HFFc6 (cell line): ENCODE measurements around the gene SPATA32. TPM values are rescaled to one million over a fixed set of nuclear protein-coding genes. Genes with fewer than 3 reads are reported as not detected.
"Not testable (repeated sequence)": the region's sequence is repeated elsewhere in the genome, so short reads cannot be mapped to it uniquely, and the experiment has no call there.

Source experiments
- DNase-seq: peaks from one replicate; pipeline ENCODE4 v3.0.0-alpha.2; 2018
- H3K27ac Mint-ChIP-seq: 2 replicates; pipeline ENCODE4 v1.8.0; 2020; ENCODE audit warnings: mild to moderate bottlenecking, mixed read lengths
- H3K27me3 Mint-ChIP-seq: 2 replicates; pipeline ENCODE4 v1.8.0; 2021; ENCODE audit warnings: mild to moderate bottlenecking, moderate library complexity, mixed read lengths; ENCODE audit not compliant: insufficient read depth
- H3K36me3 Mint-ChIP-seq: 2 replicates; pipeline ENCODE4 v1.8.0; 2021; ENCODE audit warnings: low read depth, mixed read lengths
- H3K4me1 Mint-ChIP-seq: 2 replicates; pipeline ENCODE4 v1.8.0; 2020; ENCODE audit warnings: low read depth, mixed read lengths
- H3K4me3 Mint-ChIP-seq: 2 replicates; pipeline ENCODE4 v1.8.0; 2020; ENCODE audit warnings: mild to moderate bottlenecking, moderate library complexity, mixed read lengths
- H3K9me3 Mint-ChIP-seq: 2 replicates; pipeline ENCODE4 v1.8.0; 2020; ENCODE audit warnings: mild to moderate bottlenecking, mixed read lengths
- CTCF ChIP-seq: fragments of 200-600 bp; sonication (generic); IDR thresholded peaks from 2 replicates; pipeline ENCODE4 v1.5.0; 2021; ENCODE audit warnings: antibody characterized with exemption, mild to moderate bottlenecking
- total RNA-seq, 6 experiments: library from RNA; stranded (reverse); fragmentation: NEBNext Ultra II Directional; extraction: Animal tissue kit (Norgen Biotek cat#: 25700); gene quantifications; 2 replicates in 1 of 6; 3 replicates in 5 of 6; pipeline ENCODE4 v1.2.3, GENCODE V29; 2021

The SPATA32 gene
- total RNA-seq, 6 experiments from 2014 or later = 0.11 TPM; not detected in 5

GRCh38 chr17:45256114-45256966, 5.6 kb downstream of the SPATA32 start:
- Mint-ChIP-seq H3K4me3 (no peak overlapping the region), H3K36me3 (0 out of 2 replicates have a peak, but pooled peaks cover 4% of the 10 kb centered on the region), H3K4me1 (no peaks in the 10 kb centered on the region), H3K27ac (no peak overlapping the region), H3K27me3 (peaks cover 17% of the 10 kb centered on the region), H3K9me3 (no peaks in the 10 kb centered on the region)
- no peak for DNase-seq
- peak; percentile 33 for TF ChIP-seq CTCF

GRCh38 chr17:45255358-45255757, 6.5 kb downstream of the SPATA32 start:
- DNase-seq = no peak
- no peak for TF ChIP-seq CTCF
- Mint-ChIP-seq H3K27me3 (peaks cover 17% of the 10 kb centered on the region), H3K9me3 (no peaks in the 10 kb centered on the region), H3K4me3 (no peak overlapping the region), H3K4me1 (no peaks in the 10 kb centered on the region), H3K36me3 (no peaks in the 10 kb centered on the region), H3K27ac (no peak overlapping the region)

DNA sequence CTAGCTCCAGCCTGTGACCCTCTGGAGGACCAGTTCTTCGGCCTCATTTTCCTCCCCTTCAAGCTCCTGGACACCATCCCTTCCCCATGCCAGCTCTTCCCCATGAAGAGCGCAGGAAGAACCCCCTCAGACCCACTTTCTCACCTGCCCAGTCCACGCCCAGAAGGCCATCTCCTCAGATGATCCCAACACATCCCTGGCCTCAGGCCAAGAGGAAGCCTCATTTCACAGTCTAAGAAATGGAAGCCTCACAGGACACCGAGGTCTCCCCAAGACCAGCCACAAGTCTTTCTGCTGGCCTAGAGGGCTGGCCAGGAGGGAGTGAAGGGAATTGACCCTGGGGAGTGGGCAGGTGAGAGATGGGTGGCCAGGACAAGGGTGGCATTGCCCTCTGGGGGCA, 8.0 kb downstream of the SPATA32 start:
- peaks cover 17% of the 10 kb centered on the region for H3K27me3 Mint-ChIP-seq
- H3K27ac Mint-ChIP-seq = no peak overlapping the region
- H3K4me3 Mint-ChIP-seq = no peak overlapping the region
- H3K36me3 Mint-ChIP-seq = no peaks in the 10 kb centered on the region
- no peak for TF ChIP-seq CTCF
- no peaks in the 10 kb centered on the region for H3K4me1 Mint-ChIP-seq
- no peaks in the 10 kb centered on the region for H3K9me3 Mint-ChIP-seq
- no peak for DNase-seq

- not testable (repeated sequence) for H3K27ac Mint-ChIP-seq, H3K4me1 Mint-ChIP-seq, H3K4me3 Mint-ChIP-seq, DNase-seq, H3K9me3 Mint-ChIP-seq, H3K36me3 Mint-ChIP-seq
- H3K27me3 Mint-ChIP-seq = peaks cover 16% of the 10 kb centered on the region
These were observed 8.7 kb downstream of the SPATA32 start for GRCh38 chr17:45253237-45253636.

DNA sequence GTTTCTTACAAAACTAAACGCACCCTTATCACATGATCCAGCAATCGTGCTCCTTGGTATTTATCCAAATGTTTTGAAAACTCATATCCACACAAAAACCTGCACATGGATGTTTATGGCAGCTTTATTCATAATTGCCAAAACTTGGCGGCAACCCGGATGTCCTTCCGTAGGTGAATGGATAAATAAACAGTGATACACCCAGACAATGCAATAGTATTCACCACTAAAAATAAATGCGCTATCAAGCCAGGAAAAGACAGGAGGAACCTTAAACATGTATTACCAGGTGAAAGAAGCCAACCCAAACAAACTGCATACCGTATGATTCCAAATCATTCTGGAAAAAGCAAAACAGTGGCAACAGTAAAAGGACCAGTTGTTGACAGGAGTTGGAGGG, 10.0 kb downstream of the SPATA32 start:
- no peak for DNase-seq
- H3K4me3 Mint-ChIP-seq = no peak overlapping the region
- no peak overlapping the region for H3K27ac Mint-ChIP-seq
- TF ChIP-seq CTCF = no peak
- H3K27me3 Mint-ChIP-seq = peaks cover 10% of the 10 kb centered on the region
- H3K36me3 Mint-ChIP-seq = no peaks in the 10 kb centered on the region
- H3K4me1 Mint-ChIP-seq = peaks cover 2% of the 10 kb centered on the region
- H3K9me3 Mint-ChIP-seq = no peaks in the 10 kb centered on the region

GRCh38 chr17:45248132-45248957, 13.5 kb downstream of the SPATA32 start:
- Mint-ChIP-seq H3K4me1 (peaks cover 11% of the 10 kb centered on the region), H3K36me3 (no peaks in the 10 kb centered on the region), H3K9me3 (no peaks in the 10 kb centered on the region), H3K4me3 (no peak overlapping the region; the same call in 1 of the 2 replicates), H3K27ac (no peak overlapping the region), H3K27me3 (peaks cover 3% of the 10 kb centered on the region)
- no peak for TF ChIP-seq CTCF
- DNase-seq = no peak
